ENCODE measurements around the gene EMILIN3. TPM values are rescaled to one million over a fixed set of nuclear protein-coding genes. Genes with fewer than 3 reads are reported as not detected.

The EMILIN3 gene
- total RNA-seq, 1 experiment from 2014 or later, result 1.7 TPM

DNA sequence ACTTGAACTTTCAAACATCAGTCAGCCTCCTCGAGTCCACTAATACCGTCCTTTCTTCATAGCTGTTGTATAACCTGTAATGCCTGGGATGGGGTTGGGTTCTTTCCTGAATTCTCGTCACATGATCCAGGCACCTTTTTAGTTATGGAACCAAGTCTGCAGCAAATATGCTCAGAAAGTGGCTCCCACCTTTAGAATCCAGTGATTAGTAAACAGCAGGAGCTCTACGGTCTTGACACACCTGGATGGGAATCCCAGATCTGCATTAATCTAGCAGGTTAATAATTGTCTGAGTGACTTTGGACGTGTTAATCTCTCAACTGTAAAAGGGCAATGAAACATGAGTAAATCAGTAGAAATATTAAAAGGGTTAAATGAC, 48.4 kb downstream of the EMILIN3 start:
- no peaks in the 10 kb centered on the region for H3K9me3 ChIP-seq (ENCODE audit: low read depth, low read length, poor library complexity, severe bottlenecking)
- peaks cover 10% of the 10 kb centered on the region for H3K4me1 ChIP-seq (ENCODE audit: insufficient read depth, low read length, poor library complexity, severe bottlenecking)
- H3K36me3 ChIP-seq (ENCODE audit: insufficient read depth, low read length, poor library complexity, severe bottlenecking), result no peaks in the 10 kb centered on the region
- ChIA-PET CTCF (no interaction called here), POLR2A (ENCODE audit: low non-redundant PET) (no interaction called here)
- no peak for TF ChIP-seq EZH2 (IDR thresholded peaks at IDR 0.05; ENCODE audit: borderline replicate concordance, low read depth, low read length, poor library complexity, severe bottlenecking)
- TF ChIP-seq, protein P1, sequence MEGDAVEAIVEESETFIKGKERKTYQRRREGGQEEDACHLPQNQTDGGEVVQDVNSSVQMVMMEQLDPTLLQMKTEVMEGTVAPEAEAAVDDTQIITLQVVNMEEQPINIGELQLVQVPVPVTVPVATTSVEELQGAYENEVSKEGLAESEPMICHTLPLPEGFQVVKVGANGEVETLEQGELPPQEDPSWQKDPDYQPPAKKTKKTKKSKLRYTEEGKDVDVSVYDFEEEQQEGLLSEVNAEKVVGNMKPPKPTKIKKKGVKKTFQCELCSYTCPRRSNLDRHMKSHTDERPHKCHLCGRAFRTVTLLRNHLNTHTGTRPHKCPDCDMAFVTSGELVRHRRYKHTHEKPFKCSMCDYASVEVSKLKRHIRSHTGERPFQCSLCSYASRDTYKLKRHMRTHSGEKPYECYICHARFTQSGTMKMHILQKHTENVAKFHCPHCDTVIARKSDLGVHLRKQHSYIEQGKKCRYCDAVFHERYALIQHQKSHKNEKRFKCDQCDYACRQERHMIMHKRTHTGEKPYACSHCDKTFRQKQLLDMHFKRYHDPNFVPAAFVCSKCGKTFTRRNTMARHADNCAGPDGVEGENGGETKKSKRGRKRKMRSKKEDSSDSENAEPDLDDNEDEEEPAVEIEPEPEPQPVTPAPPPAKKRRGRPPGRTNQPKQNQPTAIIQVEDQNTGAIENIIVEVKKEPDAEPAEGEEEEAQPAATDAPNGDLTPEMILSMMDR (conservative IDR thresholded peaks at IDR 0.05; ENCODE audit: low read depth, low read length), result no peak
- no peak for DNase-seq (ENCODE audit: low spot score)
- peak overlapping the region; percentile 87 for H3K4me3 ChIP-seq (ENCODE audit: low read depth, low read length, poor library complexity, severe bottlenecking)
- BruUV-seq (replicated peaks), result no TSS peak
- H3K27ac ChIP-seq (ENCODE audit: low read depth, low read length, poor library complexity, severe bottlenecking), result no peak overlapping the region
- intact Hi-C loops (cut with micrococcal nuclease; ENCODE audit: unreplicated experiment), result no loop called here
- no peaks in the 10 kb centered on the region for H3K27me3 ChIP-seq (replicated peaks; ENCODE audit: insufficient read depth, low read depth, low read length, poor library complexity)

DNA sequence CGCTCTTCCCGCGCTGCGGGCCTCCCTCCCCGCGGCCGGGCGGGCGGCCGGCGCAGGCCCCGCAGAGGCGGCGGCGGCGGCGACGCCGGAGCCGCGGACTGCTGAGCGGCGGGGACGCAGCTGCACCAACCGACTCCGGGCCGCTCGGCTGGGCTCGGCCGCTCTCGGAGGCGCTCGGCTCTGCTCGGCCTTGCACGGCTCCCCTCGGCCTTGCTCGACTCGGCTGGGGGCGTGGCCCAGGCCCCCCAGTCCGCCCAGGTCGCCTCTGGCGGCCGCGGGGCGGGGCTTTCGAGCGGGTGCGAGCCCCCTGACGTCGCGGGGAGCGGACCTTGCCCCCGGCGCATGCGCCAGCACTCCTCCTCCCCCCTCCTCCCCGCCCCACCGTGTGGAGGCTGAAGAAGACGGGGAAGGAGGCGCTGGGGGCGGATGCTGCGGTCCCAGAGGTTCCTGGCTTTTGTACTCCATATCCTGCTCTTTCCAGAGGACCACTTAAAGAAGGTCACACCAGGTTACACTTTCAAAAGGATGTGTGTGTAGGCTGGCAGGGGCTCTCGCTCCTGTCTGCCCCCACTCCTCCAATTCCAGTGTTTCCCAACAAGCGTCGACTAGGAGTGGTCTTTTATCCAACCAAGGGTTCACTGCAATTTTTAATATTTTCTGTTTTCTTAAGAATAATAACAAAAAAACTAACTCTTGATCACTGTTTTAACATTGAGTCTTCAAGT, 48.9 kb downstream of the EMILIN3 start, which contains the start of gene ZHX3:
ZHX3 (minus strand) TSS at position 186 of the 725 bp plus-strand sequence. CDS start 112,815 bp downstream, outside the sequence.
- DNase-seq (ENCODE audit: low spot score), result peak; percentile 98
- H3K27me3 ChIP-seq (replicated peaks; ENCODE audit: insufficient read depth, low read depth, low read length, poor library complexity), result no peaks in the 10 kb centered on the region
- ChIA-PET CTCF (no interaction called here), POLR2A (ENCODE audit: low non-redundant PET) (interaction anchor here (0.5 kb wide), 1 partner anchor 41 kb away, joined by 6 read pairs; no protein-coding TSS in a partner anchor)
- BruUV-seq (replicated peaks), result TSS peak; percentile 64
- intact Hi-C loops (cut with micrococcal nuclease; ENCODE audit: unreplicated experiment), result no loop called here
- no peaks in the 10 kb centered on the region for H3K9me3 ChIP-seq (ENCODE audit: low read depth, low read length, poor library complexity, severe bottlenecking)
- H3K36me3 ChIP-seq (ENCODE audit: insufficient read depth, low read length, poor library complexity, severe bottlenecking), result no peaks in the 10 kb centered on the region
- H3K27ac ChIP-seq (ENCODE audit: low read depth, low read length, poor library complexity, severe bottlenecking), result peak within 1 kb of the TSS; percentile 55
- H3K4me1 ChIP-seq (ENCODE audit: insufficient read depth, low read length, poor library complexity, severe bottlenecking), result peaks cover 10% of the 10 kb centered on the region
- TF ChIP-seq, protein P1 (conservative IDR thresholded peaks at IDR 0.05; ENCODE audit: low read depth, low read length), result no peak
- no peak for TF ChIP-seq EZH2 (IDR thresholded peaks at IDR 0.05; ENCODE audit: borderline replicate concordance, low read depth, low read length, poor library complexity, severe bottlenecking)
- peak within 1 kb of the TSS; percentile 87 for H3K4me3 ChIP-seq (ENCODE audit: low read depth, low read length, poor library complexity, severe bottlenecking)

DNA sequence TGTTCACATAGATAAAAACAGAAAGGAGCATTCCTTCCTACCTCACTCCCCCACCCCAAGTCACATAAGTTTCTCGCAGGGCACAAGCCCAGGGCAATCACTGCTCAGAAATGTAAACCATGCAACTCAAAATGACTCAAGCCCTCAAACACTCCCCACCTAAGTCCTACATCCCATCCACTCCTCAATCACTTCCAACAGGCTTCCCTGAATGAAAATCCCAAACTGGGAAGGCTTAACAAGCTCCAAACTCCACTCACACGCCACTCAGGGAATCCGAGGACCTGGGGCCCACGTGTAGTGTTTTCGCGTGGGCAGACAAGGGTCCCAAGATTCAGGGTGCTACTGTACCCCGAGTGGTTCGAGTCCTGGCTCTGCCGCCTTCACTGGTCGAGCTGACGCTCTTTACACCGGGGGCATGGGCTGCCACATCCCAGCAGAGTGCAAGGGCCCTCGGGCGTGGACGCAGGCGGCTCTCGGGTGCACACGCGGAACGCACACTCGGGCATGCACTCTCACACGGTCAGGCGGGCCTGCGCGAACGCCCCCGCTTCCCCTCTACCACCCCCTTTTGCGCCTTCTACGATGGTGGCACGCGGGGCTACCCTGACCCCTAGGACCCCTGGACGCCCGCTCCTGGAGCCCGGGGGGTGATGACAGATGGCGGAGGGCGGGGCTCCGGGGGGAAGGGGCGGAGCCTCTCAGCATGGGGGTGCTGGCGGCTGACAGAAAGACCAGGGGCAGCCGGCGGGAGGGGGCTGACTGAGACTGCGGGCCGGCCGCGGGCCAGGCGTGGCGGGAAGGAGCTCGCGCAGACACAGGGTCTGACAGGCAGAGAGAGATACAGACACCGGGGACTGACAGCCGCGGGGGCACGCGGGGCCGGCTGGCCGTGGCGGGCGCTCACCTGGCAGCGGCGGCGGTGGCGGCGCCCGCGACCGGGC, 49.7 kb downstream of the EMILIN3 start:
- TF ChIP-seq, protein P1 (conservative IDR thresholded peaks at IDR 0.05; ENCODE audit: low read depth, low read length), result no peak
- no peak for TF ChIP-seq EZH2 (IDR thresholded peaks at IDR 0.05; ENCODE audit: borderline replicate concordance, low read depth, low read length, poor library complexity, severe bottlenecking)
- ChIA-PET POLR2A (ENCODE audit: low non-redundant PET) (interaction anchor here (0.5 kb wide), 1 partner anchor 42 kb away, joined by 6 read pairs; no protein-coding TSS in a partner anchor), CTCF (no interaction called here)
- Histone ChIP-seq H3K9me3 (ENCODE audit: low read depth, low read length, poor library complexity, severe bottlenecking) (no peaks in the 10 kb centered on the region), H3K27ac (ENCODE audit: low read depth, low read length, poor library complexity, severe bottlenecking) (peak overlapping the region; percentile 55), H3K36me3 (ENCODE audit: insufficient read depth, low read length, poor library complexity, severe bottlenecking) (no peaks in the 10 kb centered on the region), H3K4me3 (ENCODE audit: low read depth, low read length, poor library complexity, severe bottlenecking) (peak overlapping the region; percentile 87), H3K4me1 (ENCODE audit: insufficient read depth, low read length, poor library complexity, severe bottlenecking) (peaks cover 10% of the 10 kb centered on the region), H3K27me3 (replicated peaks; ENCODE audit: insufficient read depth, low read depth, low read length, poor library complexity) (no peaks in the 10 kb centered on the region)
- DNase-seq (ENCODE audit: low spot score), result peak; percentile 65
- intact Hi-C loops (cut with micrococcal nuclease; ENCODE audit: unreplicated experiment), result no loop called here
- no TSS peak for BruUV-seq (replicated peaks)
